ENCODE measurements around the gene ARRDC4. TPM values are rescaled to one million over a fixed set of nuclear protein-coding genes. Genes with fewer than 3 reads are reported as not detected.

The ARRDC4 gene
- total RNA-seq, 4 donors from 2014 or later, result 35.9 to 188 (median 70.7) TPM

DNA sequence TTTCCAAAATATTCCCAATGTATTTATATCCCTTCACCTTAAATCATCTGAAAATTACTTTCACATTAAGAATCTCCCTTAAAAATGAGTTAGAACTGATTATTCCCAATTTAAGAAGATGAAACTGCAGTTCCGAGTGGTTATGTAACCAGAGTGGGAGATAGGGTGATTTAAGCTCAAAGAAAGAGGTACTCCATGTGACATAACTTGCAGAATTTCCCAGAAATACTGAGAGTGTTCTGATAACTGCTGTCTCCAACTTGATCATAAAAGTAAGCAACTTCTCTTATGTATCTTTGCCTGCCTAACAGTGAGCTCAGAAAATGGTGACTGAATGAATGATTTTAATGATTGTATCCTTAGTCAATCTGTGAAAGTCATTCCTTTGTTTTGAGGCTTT, 32.3 kb downstream of the ARRDC4 start:
- WGBS, 2 donors (ENCODE audit: low coverage in 1 of 2), result 70 to 76% methylated on average over 1 of the region's 1 CpG
- intact Hi-C loops (cut with DNase I; ENCODE audit: low total_unique reads) (no loop called here), in situ Hi-C loops (cut with MboI; ENCODE audit: low pct_ligation_motif_present in 1 of 4, low pct_unique_long_range_greater_than_20kb in 1 of 4, low sequenced_read_pairs in 3 of 4) (no loop called here)
- H3K4me1 ChIP-seq, result peaks cover 2 to 18% (median 17%) of the 10 kb centered on the region in 4 donors
- H3K9me3 ChIP-seq, result no peaks in the 10 kb centered on the region
- H3K36me3 ChIP-seq, result no peaks in the 10 kb centered on the region
- TF ChIP-seq EP300 (IDR thresholded peaks at IDR 0.05; ENCODE audit: low read depth), result no peak
- TF ChIP-seq CTCF (IDR thresholded peaks at IDR 0.05), result no peak
- TF ChIP-seq POLR2A (IDR thresholded peaks at IDR 0.05), result no peak
- TF ChIP-seq POLR2AphosphoS5 (IDR thresholded peaks at IDR 0.05), result no peak
- H3K4me3 ChIP-seq, result no peak overlapping the region
- DNase-seq, result no peak
- no peak overlapping the region for H3K27ac ChIP-seq
- H3K27me3 ChIP-seq, result no peaks in the 10 kb centered on the region

DNA sequence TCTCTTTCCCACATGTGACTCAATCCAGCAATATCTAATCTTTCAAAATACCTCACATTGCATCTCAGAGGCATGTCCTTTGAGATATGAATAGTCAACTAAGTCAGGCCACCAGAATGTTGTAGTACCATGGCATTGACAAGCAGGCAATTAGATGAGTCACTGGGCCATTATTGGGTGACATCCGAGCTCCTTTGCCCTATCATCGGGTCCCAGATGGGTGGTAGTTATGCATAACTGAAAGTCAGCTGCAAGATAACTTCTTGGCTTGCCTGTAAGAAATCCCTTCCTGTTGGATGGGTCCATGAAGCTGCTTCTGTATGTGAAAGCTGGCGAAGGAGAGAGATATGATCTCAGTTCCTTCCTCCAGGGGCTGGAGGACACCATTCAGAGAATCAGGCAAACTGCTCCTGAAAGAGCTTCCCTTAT, 32.8 kb downstream of the ARRDC4 start:
- 71% methylated on average over 3 of the region's 3 CpGs; no CpG with 5 or more reads in 1 of the 2 donors for WGBS, 2 donors (ENCODE audit: low coverage in 1 of 2)

DNA sequence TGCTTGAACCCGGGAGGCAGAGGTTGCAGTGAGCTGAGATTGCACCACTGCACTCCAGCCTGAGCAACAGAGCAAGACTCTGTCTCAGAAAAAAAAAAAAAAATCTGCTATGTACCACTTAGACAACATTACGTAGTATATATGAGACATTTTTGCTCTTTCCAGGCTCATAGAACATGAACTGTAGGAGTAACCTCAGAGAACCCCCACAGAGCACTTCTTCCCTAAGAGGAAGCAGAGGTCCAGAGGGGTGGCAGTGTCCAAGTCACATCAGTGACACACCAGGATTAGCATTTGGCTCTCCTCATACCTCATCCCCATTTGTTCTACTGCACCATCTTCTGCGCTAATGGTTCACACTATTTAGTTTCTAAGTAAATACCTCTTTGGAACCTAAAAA, 33.7 kb downstream of the ARRDC4 start:
- Histone ChIP-seq H3K4me3 (no peak overlapping the region), H3K27ac (no peak overlapping the region), H3K27me3 (no peaks in the 10 kb centered on the region), H3K36me3 (no peaks in the 10 kb centered on the region), H3K9me3 (no peaks in the 10 kb centered on the region), H3K4me1 (peaks cover 9 to 31% (median 27%) of the 10 kb centered on the region in 4 donors)
- intact Hi-C loops (cut with DNase I; ENCODE audit: low total_unique reads), result no loop called here
- 88 to 100% methylated on average over 2 to 3 of the region's 3 CpGs for WGBS, 2 donors (ENCODE audit: low coverage in 1 of 2)
- no peak for DNase-seq
- TF ChIP-seq POLR2A (IDR thresholded peaks at IDR 0.05) (no peak), POLR2AphosphoS5 (IDR thresholded peaks at IDR 0.05) (no peak), CTCF (IDR thresholded peaks at IDR 0.05) (no peak), EP300 (IDR thresholded peaks at IDR 0.05; ENCODE audit: low read depth) (no peak)
- in situ Hi-C loops (cut with MboI; ENCODE audit: low pct_ligation_motif_present in 1 of 4, low pct_unique_long_range_greater_than_20kb in 1 of 4, low sequenced_read_pairs in 3 of 4), result no loop called here

More for the DNA sequence above, 32.8 kb downstream of the ARRDC4 start:
- intact Hi-C loops (cut with DNase I; ENCODE audit: low total_unique reads), result no loop called here
- TF ChIP-seq EP300 (IDR thresholded peaks at IDR 0.05; ENCODE audit: low read depth) (no peak), CTCF (IDR thresholded peaks at IDR 0.05) (no peak), POLR2A (IDR thresholded peaks at IDR 0.05) (no peak)
- Histone ChIP-seq H3K9me3 (no peaks in the 10 kb centered on the region), H3K27me3 (no peaks in the 10 kb centered on the region), H3K36me3 (no peaks in the 10 kb centered on the region), H3K4me1 (peaks cover 7 to 22% (median 19%) of the 10 kb centered on the region in 4 donors), H3K4me3 (no peak overlapping the region), H3K27ac (no peak overlapping the region)
- DNase-seq, result no peak
- in situ Hi-C loops (cut with MboI; ENCODE audit: low pct_ligation_motif_present in 1 of 4, low pct_unique_long_range_greater_than_20kb in 1 of 4, low sequenced_read_pairs in 3 of 4), result no loop called here

- 55 to 56% methylated on average over 2 to 3 of the region's 3 CpGs for WGBS, 2 donors (ENCODE audit: low coverage in 1 of 2)
- peak; percentile 47 for DNase-seq
- Histone ChIP-seq H3K27ac (peak overlapping the region; percentile 46 to 72 (median 62)), H3K36me3 (no peaks in the 10 kb centered on the region), H3K27me3 (no peaks in the 10 kb centered on the region), H3K4me1 (peaks cover 9 to 40% (median 36%) of the 10 kb centered on the region in 4 donors), H3K9me3 (no peaks in the 10 kb centered on the region), H3K4me3 (no peak overlapping the region)
- TF ChIP-seq POLR2AphosphoS5 (IDR thresholded peaks at IDR 0.05), result no peak
- no peak for TF ChIP-seq POLR2A (IDR thresholded peaks at IDR 0.05)
- TF ChIP-seq EP300 (IDR thresholded peaks at IDR 0.05; ENCODE audit: low read depth), result no peak
- TF ChIP-seq CTCF (IDR thresholded peaks at IDR 0.05), result no peak
- intact Hi-C loops (cut with DNase I; ENCODE audit: low total_unique reads), result no loop called here
- in situ Hi-C loops (cut with MboI; ENCODE audit: low pct_ligation_motif_present in 1 of 4, low pct_unique_long_range_greater_than_20kb in 1 of 4, low sequenced_read_pairs in 3 of 4), result no loop called here
Observed at GRCh38 chr15:97995192-97995591, 34.7 kb downstream of the ARRDC4 start.

All from transverse colon (tissue), 4 donors.